GM04503 (cell line): ENCODE results near the gene BMP6.
A peak's percentile ranks its signal among the peaks of the same experiment; 100 is the strongest.

ENCODE experiments used
- DNase-seq: peaks from one replicate; pipeline ENCODE4 v3.0.0-alpha.2; 2012; ENCODE audit warnings: low read depth

Gene BMP6

GRCh38 chr6:7906741-7907140 lies 180.8 kb downstream of the BMP6 start:
- no peak for DNase-seq

- no peak for DNase-seq
Measured at GRCh38 chr6:7907159-7907558, 181.3 kb downstream of the BMP6 start.

GRCh38 chr6:7909323-7910276 lies 183.7 kb downstream of the BMP6 start:
- no peak for DNase-seq

- no peak for DNase-seq
Measured at GRCh38 chr6:7910298-7910653, 184.4 kb downstream of the BMP6 start.

DNA sequence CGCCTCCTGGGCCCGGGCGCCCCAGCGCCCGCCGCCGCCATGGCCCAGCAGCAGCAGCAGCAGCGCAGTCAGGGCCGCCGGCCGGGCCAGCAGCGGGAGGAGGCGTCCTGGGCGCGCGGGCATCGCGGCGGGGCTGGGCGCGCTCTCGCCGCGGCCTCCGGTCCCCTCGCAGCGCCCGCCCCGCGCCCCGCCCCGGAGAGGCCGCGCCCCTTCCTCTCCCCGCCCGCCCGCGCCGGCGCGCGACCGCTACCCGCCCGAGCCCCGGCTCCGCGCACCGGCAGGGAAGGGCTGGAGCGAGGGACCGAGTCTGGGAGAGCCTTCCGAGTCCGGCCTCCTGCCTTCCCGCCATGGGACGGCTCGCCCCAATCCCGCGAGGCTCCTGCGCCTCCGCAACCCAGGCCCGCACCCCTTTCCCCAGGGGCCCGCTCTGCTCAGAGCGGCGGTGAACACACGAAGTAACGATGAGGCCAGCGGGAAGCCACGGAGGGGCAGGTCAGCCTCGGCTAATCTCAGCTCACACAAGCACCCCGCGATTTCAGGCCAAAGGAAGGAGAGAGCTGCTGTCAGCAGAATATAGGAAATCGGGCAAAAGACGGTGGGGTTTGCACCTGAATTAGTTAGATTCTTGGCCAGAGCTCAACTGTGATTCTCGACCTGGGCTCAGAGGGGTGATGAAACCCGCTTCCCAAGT lies 184.9 kb downstream of the BMP6 start, which contains the start of gene TXNDC5:
Gene TXNDC5 (minus strand): TSS at position 135 of the 691 bp plus-strand sequence. CDS start 12 bp downstream, at position 123.
- no peak for DNase-seq

GRCh38 chr6:7911345-7911725 lies 185.4 kb downstream of the BMP6 start:
- no peak for DNase-seq

DNA sequence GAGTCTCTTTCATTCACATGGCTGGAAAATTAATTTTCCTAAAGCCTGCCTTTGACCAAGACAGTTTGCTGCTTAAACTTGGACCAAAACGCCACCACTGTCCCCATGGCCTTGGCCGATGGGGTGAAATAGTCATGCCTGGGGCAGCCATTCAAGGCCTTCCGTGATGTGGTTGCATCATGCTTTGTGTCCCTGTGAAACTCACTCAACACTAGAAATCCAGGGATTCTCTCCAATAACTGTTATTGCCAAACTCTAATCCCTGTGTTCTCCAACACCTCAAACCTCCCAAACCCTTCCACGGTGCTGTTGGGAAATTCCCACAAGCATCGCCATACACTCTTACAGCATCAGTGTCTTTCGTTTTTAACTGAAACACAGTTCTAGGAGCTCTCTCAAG lies 186.1 kb downstream of the BMP6 start:
- DNase-seq, result no peak

DNA sequence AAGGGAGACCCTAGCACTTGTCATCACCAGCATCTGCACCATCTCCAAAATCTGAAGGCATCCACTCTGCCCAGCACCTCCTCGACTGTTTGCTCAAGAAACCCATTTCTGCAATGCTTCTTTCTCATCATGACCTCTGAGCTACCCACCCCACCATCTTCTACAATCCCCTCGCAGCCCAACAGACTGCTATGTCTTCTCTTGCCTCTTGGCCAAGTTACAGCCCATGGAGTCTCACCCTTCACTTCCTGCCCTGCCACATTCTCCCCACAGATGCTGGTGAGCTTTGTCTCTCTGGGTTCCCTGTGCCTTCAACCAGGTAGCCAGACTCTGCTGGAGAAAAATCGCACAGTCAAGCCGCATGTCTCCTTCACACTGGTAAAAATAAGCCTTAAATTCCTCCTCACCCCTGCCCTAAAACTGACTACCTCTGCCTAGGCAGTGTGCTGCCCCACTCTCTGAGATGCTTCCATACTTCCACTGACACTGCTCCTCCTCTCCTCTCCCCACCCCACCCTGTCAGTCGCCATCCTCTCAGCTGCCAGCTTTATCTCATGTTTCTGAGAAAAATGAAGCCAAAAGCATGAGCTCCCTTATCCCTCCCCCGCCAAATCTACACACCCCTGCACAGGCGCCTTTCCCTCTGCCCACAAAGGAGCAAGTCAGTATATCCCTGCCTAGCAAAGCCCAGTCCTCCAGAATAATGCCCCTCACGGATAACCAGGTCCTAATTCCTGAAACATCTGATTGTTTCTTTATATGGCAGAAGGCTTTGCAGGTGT lies 187.0 kb downstream of the BMP6 start:
- DNase-seq, result no peak

- no peak for DNase-seq
Measured at GRCh38 chr6:7914311-7914710, 188.4 kb downstream of the BMP6 start.

- DNase-seq, result peak; percentile 90
Measured at GRCh38 chr6:7914991-7915789, 189.3 kb downstream of the BMP6 start.

- no peak for DNase-seq
Measured at GRCh38 chr6:7916959-7917358, 191.1 kb downstream of the BMP6 start.

GRCh38 chr6:7917729-7918128 lies 191.8 kb downstream of the BMP6 start:
- no peak for DNase-seq

- no peak for DNase-seq
Measured at GRCh38 chr6:7918403-7918802, 192.5 kb downstream of the BMP6 start.

- no peak for DNase-seq
Measured at GRCh38 chr6:7919871-7920270, 194.0 kb downstream of the BMP6 start.

DNA sequence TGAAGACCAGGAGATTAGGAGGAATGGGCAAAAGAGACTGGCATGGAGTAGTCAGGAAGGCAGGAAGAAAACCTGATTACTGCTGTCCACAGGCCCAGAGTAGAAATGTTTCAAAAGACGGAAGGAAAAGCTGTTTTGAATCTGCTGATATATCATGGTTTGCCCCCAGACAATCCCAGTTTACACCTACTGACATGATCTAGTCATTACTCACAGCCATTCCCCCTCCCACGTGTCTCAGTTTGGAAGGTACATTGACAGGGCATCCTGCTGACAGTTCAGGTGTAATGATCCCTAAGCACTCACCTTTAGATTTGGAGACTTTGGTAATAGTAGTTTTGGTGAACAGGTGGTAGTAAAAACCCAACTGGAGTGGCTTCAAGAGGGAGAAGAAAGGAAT lies 194.5 kb downstream of the BMP6 start:
- no peak for DNase-seq

DNA sequence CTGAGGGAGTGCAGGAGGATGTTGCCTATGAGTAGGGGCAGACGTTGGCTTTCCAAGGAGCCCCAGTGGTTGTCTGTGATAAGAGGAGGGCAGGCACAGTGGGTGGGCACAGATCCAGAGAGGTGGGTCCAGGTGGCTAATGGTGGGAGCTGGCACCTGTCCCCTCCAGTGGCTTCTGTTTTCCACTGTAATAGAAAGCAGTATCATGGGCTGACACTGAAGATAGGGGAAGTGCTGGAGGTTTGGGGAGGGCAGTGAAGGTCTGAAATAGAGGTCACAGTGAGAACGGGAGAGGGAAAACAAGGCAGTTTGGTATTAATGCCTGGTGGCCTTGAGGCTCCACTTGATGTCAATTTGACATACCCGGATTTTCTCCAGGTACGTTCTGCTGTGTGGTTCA lies 195.1 kb downstream of the BMP6 start:
- DNase-seq, result no peak

GRCh38 chr6:7921632-7922092 lies 195.8 kb downstream of the BMP6 start:
- no peak for DNase-seq

- DNase-seq, result no peak
Measured at GRCh38 chr6:7922596-7922995, 196.7 kb downstream of the BMP6 start.

DNA sequence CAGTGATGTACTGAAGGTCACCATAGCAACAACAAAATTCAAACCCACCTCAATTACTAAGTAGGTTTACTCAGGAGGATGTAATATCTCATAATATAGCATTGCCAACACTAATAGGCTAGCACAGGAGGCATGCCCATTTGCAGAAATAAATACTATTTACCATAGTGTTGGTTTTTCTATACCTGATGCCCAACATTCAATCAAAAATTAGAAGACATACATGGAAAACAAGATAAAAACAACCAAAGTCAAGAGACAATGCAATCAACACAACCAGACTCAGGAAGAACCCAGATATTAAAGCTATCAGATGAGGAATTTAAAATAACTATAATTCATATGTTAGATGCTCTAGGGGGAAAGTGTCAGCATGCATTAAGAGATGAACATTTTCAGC lies 199.0 kb downstream of the BMP6 start:
- no peak for DNase-seq
